NT2/D1 (cell line): ENCODE results near the gene BICRAL.

Experiments
- DNase-seq: peaks from one replicate; pipeline ENCODE4 v3.0.0-alpha.2; 2011; ENCODE audit warnings: low read depth, low spot score
- H3K27me3 ChIP-seq: 2 replicates; pipeline ENCODE4 v1.6.0; 2011; ENCODE audit warnings: mild to moderate bottlenecking; ENCODE audit not compliant: insufficient read length, insufficient read depth
- H3K36me3 ChIP-seq: 2 replicates; pipeline ENCODE4 v1.6.1; 2011; ENCODE audit warnings: mild to moderate bottlenecking, low read length, mixed read lengths; ENCODE audit not compliant: insufficient read depth, insufficient read length
- H3K4me1 ChIP-seq: 2 replicates; pipeline ENCODE4 v1.5.1; 2011; ENCODE audit not compliant: insufficient read depth, insufficient read length
- H3K4me3 ChIP-seq: 2 replicates; pipeline ENCODE4 v1.5.1; 2011; ENCODE audit warnings: low read depth; ENCODE audit not compliant: insufficient read length
- H3K9ac ChIP-seq: 2 replicates; pipeline ENCODE4 v1.6.0; 2011; ENCODE audit warnings: low read depth; ENCODE audit not compliant: insufficient read length
- H3K9me3 ChIP-seq: 2 replicates; pipeline ENCODE4 v1.5.1; 2011; ENCODE audit warnings: mild to moderate bottlenecking, low read length; ENCODE audit not compliant: insufficient read depth
- SUZ12 ChIP-seq: IDR thresholded peaks from 2 replicates; pipeline ENCODE4 v1.6.1; 2011; ENCODE audit not compliant: insufficient read length, insufficient read depth; ENCODE audit errors: extremely low read depth
- YY1 ChIP-seq: IDR thresholded peaks from 2 replicates; pipeline ENCODE4 v1.6.1; 2011; ENCODE audit not compliant: insufficient read length, insufficient read depth
- ZNF274 ChIP-seq: IDR thresholded peaks from 2 replicates; pipeline ENCODE4 v1.6.1; 2011; ENCODE audit warnings: mild to moderate bottlenecking, low read depth, low read length

Gene BICRAL

GRCh38 chr6:42911171-42912021 is 129.5 kb downstream of the BICRAL start:
- no peaks in the 10 kb centered on the region for H3K4me1 ChIP-seq

GRCh38 chr6:42914546-42914945 is 132.7 kb downstream of the BICRAL start:
- H3K9me3 ChIP-seq, result no peaks in the 10 kb centered on the region
- H3K9ac ChIP-seq, result no peak overlapping the region
- TF ChIP-seq ZNF274, result no peak
- no peak for TF ChIP-seq YY1
- no peak for TF ChIP-seq SUZ12
- H3K27me3 ChIP-seq, result no peaks in the 10 kb centered on the region
- H3K4me1 ChIP-seq, result no peaks in the 10 kb centered on the region
- H3K36me3 ChIP-seq, result no peaks in the 10 kb centered on the region
- no peak overlapping the region for H3K4me3 ChIP-seq
- DNase-seq, result no peak

More at GRCh38 chr6:42911171-42912021, 129.5 kb downstream of the BICRAL start:
- H3K27me3 ChIP-seq, result no peaks in the 10 kb centered on the region
- no peak for TF ChIP-seq YY1
- TF ChIP-seq ZNF274, result no peak
- no peak for TF ChIP-seq SUZ12
- H3K9me3 ChIP-seq, result no peaks in the 10 kb centered on the region
- no peak for DNase-seq
- peak overlapping the region; percentile 80 for H3K9ac ChIP-seq
- no peaks in the 10 kb centered on the region for H3K36me3 ChIP-seq
- peak overlapping the region; percentile 41 for H3K4me3 ChIP-seq

GRCh38 chr6:42915732-42916131 is 133.9 kb downstream of the BICRAL start, which contains the start of gene PTCRA:
TSS of gene PTCRA (plus strand) at chr6:42916053. CDS start at chr6:42916070, 17 bp downstream.
- no peaks in the 10 kb centered on the region for H3K4me1 ChIP-seq
- no peaks in the 10 kb centered on the region for H3K27me3 ChIP-seq
- H3K9me3 ChIP-seq, result no peaks in the 10 kb centered on the region
- H3K36me3 ChIP-seq, result no peaks in the 10 kb centered on the region
- TF ChIP-seq ZNF274 (no peak), YY1 (no peak), SUZ12 (no peak)
- DNase-seq, result no peak
- no peak within 1 kb of the TSS for H3K9ac ChIP-seq
- H3K4me3 ChIP-seq, result no peak within 1 kb of the TSS

DNA sequence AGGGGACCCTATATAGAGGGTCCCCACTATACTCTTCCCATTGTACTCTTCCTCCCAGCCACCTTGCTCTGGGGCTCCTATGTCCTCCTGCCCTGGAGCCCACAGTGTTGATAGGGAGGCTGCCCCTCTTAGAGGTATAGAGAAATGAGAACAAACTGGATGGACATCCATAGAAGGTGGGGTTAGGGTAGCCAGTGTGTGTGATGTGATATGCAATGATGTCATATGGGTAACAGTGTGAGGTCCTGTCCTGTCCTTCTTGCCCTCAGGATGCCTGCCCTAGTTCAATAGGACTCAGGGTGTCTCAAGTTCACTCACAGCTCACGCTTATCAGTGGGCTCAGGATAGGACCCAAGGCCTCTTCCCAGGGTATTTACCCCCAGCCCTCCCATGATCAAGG is 134.4 kb downstream of the BICRAL start:
- H3K27me3 ChIP-seq, result no peaks in the 10 kb centered on the region
- no peak for TF ChIP-seq ZNF274
- TF ChIP-seq SUZ12, result no peak
- no peak for TF ChIP-seq YY1
- no peak overlapping the region for H3K9ac ChIP-seq
- no peak for DNase-seq
- H3K4me1 ChIP-seq, result no peaks in the 10 kb centered on the region
- no peak overlapping the region for H3K4me3 ChIP-seq
- no peaks in the 10 kb centered on the region for H3K9me3 ChIP-seq
- H3K36me3 ChIP-seq, result no peaks in the 10 kb centered on the region
